ENCODE results near the gene HNRNPA0. TPM values are rescaled to one million over a fixed set of nuclear protein-coding genes. Genes with fewer than 3 reads are reported as not detected.

HNRNPA0 gene
- total RNA-seq, 1 experiment from 2014 or later, result 68.5 TPM

DNA sequence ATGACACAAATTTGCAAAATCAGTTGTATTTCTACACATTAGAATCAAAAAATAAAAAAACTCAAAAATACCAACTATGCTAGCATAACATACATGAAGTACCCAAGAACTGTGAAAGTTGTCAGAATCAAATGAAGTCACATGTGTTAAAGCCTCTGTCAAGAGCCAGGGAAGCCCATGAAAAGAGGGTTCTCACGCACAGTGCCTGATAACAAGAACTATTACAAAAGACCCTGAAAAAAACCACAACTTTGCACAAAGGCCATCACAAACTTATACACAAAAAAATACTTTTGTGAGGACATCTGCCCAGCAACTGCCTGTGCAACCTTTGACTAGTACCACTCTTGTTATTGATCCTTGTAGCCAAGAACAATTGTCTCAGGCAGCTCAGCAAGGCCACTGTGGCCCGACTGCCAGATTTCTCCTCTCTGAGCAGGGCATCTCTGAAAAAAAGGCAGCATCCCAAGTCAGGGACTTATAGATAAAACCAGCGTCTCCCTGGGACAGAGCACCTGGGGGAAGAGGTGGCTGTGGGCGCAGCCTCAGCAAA, 28.9 kb upstream of the HNRNPA0 start:
- Histone ChIP-seq H2BK5ac (ENCODE audit: insufficient read length, low read length) (no peak overlapping the region), H3K27me3 (ENCODE audit: insufficient read depth, low read length) (no peaks in the 10 kb centered on the region), H3K27ac (ENCODE audit: insufficient read length, low read depth, low read length) (no peak overlapping the region), H3K23ac (ENCODE audit: insufficient read length, low read depth, low read length) (no peak overlapping the region), H2AK5ac (ENCODE audit: insufficient read length, low read length) (no peak overlapping the region), H2BK120ac (ENCODE audit: low read depth, low read length, poor library complexity, severe bottlenecking) (no peak overlapping the region), H2BK12ac (ENCODE audit: insufficient read length, low read depth, low read length) (no peak overlapping the region), H3K4me1 (ENCODE audit: insufficient read depth, low read length) (no peaks in the 10 kb centered on the region), H3K4me2 (ENCODE audit: insufficient read depth, insufficient read length, low read length) (no peak overlapping the region), H3K79me2 (ENCODE audit: insufficient read depth, low read length) (no peaks in the 10 kb centered on the region), H3K9ac (ENCODE audit: extremely low read depth, insufficient read length, low read length) (no peak overlapping the region), H4K5ac (ENCODE audit: insufficient read length, low read depth, low read length) (no peak overlapping the region), H3K79me1 (ENCODE audit: insufficient read depth, low read depth, low read length, poor library complexity, severe bottlenecking) (no peaks in the 10 kb centered on the region), H3T11ph (ENCODE audit: low read length) (no peak overlapping the region), H3K4ac (ENCODE audit: low read depth, low read length) (no peak overlapping the region), H2BK15ac (ENCODE audit: low read depth, low read length) (no peak overlapping the region), H3K9me3 (ENCODE audit: control insufficient read depth, low read depth, low read length) (no peaks in the 10 kb centered on the region), H4K8ac (replicated peaks; ENCODE audit: insufficient read length, low read depth, low read length) (no peak overlapping the region), H3K14ac (ENCODE audit: insufficient read depth, low read length) (no peak overlapping the region), H2BK20ac (ENCODE audit: low read depth, low read length, poor library complexity, severe bottlenecking) (no peak overlapping the region), H4K20me1 (ENCODE audit: control insufficient read depth, insufficient read depth, insufficient read length) (no peaks in the 10 kb centered on the region), H2AFZ (ENCODE audit: low read length) (no peak overlapping the region), H4K91ac (ENCODE audit: insufficient read length, low read depth, low read length) (no peak overlapping the region), H3K18ac (ENCODE audit: insufficient read length, low read depth, low read length) (no peak overlapping the region), H3K56ac (ENCODE audit: insufficient read length, low read depth, low read length) (no peak overlapping the region), H3K23me2 (ENCODE audit: insufficient read length, low read depth, low read length, poor library complexity, severe bottlenecking) (no peaks in the 10 kb centered on the region)
- H3K27me3 Mint-ChIP-seq (ENCODE audit: low read depth), result peaks cover 19% of the 10 kb centered on the region
- no peak for TF ChIP-seq CTCF (conservative IDR thresholded peaks at IDR 0.05)
- no peaks in the 10 kb centered on the region for H3K36me3 Mint-ChIP-seq (ENCODE audit: insufficient read depth in 1 of 3, low read depth in 3 of 3)
- H3K4me3 Mint-ChIP-seq, result no peak overlapping the region
- no peak overlapping the region for H3K27ac Mint-ChIP-seq
- no peak for DNase-seq
- no peaks in the 10 kb centered on the region for H3K9me3 Mint-ChIP-seq
- peaks cover 3 to 5% of the 10 kb centered on the region in 2 experiments; a peak in 1 of 4 replicates for H3K4me1 Mint-ChIP-seq
- no CpG with 5 or more reads among the region's 4 CpGs for WGBS (ENCODE audit: extremely low coverage, insufficient read length, low lambda C conversion rate)
